Measurements from ENCODE around the gene COA4. TPM values are rescaled to one million over a fixed set of nuclear protein-coding genes. Genes with fewer than 3 reads are reported as not detected.
A peak's percentile ranks its signal among the peaks of the same experiment; 100 is the strongest.

Gene COA4
- total RNA-seq, result 10 to 100 TPM; 40.8 to 64.9 TPM

DNA sequence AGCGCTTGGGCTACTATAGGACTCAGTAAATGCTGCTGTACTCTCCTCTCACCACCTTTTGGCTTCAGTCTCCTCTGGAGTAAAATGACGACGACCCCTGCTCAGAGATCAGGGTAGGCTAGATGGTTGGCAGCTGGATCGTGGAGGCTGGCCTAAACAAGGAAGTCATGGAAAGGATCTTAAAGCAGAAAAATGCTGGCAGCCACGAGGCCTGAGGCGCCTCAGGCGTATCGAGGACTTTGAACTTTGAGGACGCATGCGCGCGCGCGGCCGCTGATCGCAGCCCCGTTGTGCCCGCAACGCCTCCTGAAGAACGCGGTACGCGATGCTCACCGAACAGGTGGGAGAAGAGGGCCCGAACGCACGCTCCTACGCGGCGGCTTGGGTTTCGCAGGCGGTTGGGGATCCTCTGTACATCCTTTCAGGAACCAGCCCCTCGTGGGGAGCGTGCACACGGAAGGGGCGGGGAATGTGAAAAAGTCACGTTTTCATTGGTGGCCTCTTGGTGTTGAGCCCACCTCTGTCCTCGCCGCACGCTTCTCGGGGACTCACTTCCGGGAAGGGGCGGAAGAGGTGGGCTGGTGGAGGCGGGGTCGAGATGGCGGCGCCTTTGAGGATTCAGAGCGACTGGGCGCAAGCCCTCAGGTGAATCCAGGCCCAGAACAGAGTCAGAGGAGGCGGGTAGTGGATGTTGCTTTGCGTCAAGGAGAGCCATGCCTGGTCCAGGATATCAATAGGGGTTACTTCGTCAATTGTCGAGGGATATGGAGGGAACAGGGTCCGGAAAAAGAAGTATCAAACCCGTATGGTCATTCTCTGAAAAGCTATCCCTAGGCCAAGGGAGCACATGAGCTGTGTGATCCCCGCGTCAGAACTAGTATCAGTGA, at the start of gene COA4, which contains the start of gene PAAF1:
COA4 (minus strand) TSS at position 423 of the 887 bp plus-strand sequence. CDS start 3,468 bp downstream, outside the sequence.
PAAF1 (plus strand) TSS at position 576 of the 887 bp plus-strand sequence; CDS start at position 599, 23 bp downstream.
- peak; percentile 97 for ATAC-seq (ENCODE audit: insufficient number of reproducible peaks, low FRiP score, low read depth)

DNA sequence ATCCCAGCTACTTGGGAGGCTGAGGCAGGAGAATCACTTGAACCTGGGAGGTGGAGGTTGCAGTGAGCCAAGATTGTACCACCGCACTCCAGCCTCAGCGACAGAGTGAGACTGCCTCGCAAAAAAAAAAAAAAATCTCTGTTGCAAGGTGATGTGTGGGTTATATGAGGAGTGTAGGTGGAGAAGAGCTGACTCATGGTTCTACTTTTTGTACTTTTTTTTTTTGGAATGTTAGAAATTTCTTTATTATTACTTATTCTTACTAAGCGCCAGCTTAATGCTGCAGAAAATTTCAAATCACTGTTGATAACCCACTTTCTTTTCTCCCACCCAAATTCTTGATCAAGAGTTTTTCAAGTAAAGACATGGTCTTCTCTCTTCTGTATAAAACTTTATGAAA, 44.5 kb upstream of the COA4 start:
- no peak for DNase-seq (ENCODE audit: low spot score)
- no peaks in the 10 kb centered on the region for H3K4me1 ChIP-seq (ENCODE audit: control insufficient read depth in 1 of 2, low read depth in 2 of 2)
- no peak for TF ChIP-seq CTCF (IDR thresholded peaks at IDR 0.05)
- H3K27ac ChIP-seq, result no peak overlapping the region
- H3K36me3 ChIP-seq, result peaks cover 19% of the 10 kb centered on the region
- H3K27me3 ChIP-seq (replicated peaks; ENCODE audit: insufficient read depth), result no peaks in the 10 kb centered on the region
- H3K9me3 ChIP-seq, result no peaks in the 10 kb centered on the region
- H3K4me3 ChIP-seq, result no peak overlapping the region
- ATAC-seq (ENCODE audit: insufficient number of reproducible peaks, low FRiP score, low read depth), result no peak

More for the DNA sequence above, at the start of gene COA4, which contains the start of gene PAAF1:
- peak; percentile 83 for DNase-seq (ENCODE audit: low spot score)
- H3K27ac ChIP-seq, result peak within 1 kb of the TSS; percentile 60 to 77
- no peaks in the 10 kb centered on the region for H3K9me3 ChIP-seq
- H3K4me1 ChIP-seq (ENCODE audit: control insufficient read depth in 1 of 2, low read depth in 2 of 2), result peaks cover 14 to 21% of the 10 kb centered on the region in 2 donors
- H3K27me3 ChIP-seq (replicated peaks; ENCODE audit: insufficient read depth), result no peaks in the 10 kb centered on the region
- TF ChIP-seq CTCF (IDR thresholded peaks at IDR 0.05), result no peak
- H3K36me3 ChIP-seq, result peaks cover 13% of the 10 kb centered on the region
- H3K4me3 ChIP-seq, result peak within 1 kb of the TSS; percentile 75

- no peak overlapping the region for H3K27ac ChIP-seq
- H3K4me3 ChIP-seq, result no peak overlapping the region
- peaks cover 24% of the 10 kb centered on the region for H3K36me3 ChIP-seq
- no peaks in the 10 kb centered on the region for H3K27me3 ChIP-seq (replicated peaks; ENCODE audit: insufficient read depth)
- DNase-seq (ENCODE audit: low spot score) (no peak), ATAC-seq (ENCODE audit: insufficient number of reproducible peaks, low FRiP score, low read depth) (no peak)
- no peaks in the 10 kb centered on the region for H3K4me1 ChIP-seq (ENCODE audit: control insufficient read depth in 1 of 2, low read depth in 2 of 2)
- TF ChIP-seq CTCF (IDR thresholded peaks at IDR 0.05), result no peak
- no peaks in the 10 kb centered on the region for H3K9me3 ChIP-seq
These were observed 39.8 kb upstream of the COA4 start for GRCh38 chr11:73916435-73916834.

- H3K36me3 ChIP-seq, result peaks cover 25% of the 10 kb centered on the region
- no peak for TF ChIP-seq CTCF (IDR thresholded peaks at IDR 0.05)
These were observed 37.6 kb upstream of the COA4 start for GRCh38 chr11:73914284-73914683.

GRCh38 chr11:73913472-73913871, 36.8 kb upstream of the COA4 start:
- Histone ChIP-seq H3K27ac (no peak overlapping the region), H3K4me1 (ENCODE audit: control insufficient read depth in 1 of 2, low read depth in 2 of 2) (no peaks in the 10 kb centered on the region), H3K4me3 (no peak overlapping the region), H3K27me3 (replicated peaks; ENCODE audit: insufficient read depth) (no peaks in the 10 kb centered on the region), H3K36me3 (peaks cover 21% of the 10 kb centered on the region), H3K9me3 (no peaks in the 10 kb centered on the region)
- TF ChIP-seq CTCF (IDR thresholded peaks at IDR 0.05), result no peak
- no peak for ATAC-seq (ENCODE audit: insufficient number of reproducible peaks, low FRiP score, low read depth)
- no peak for DNase-seq (ENCODE audit: low spot score)

More at GRCh38 chr11:73914284-73914683, 37.6 kb upstream of the COA4 start:
- DNase-seq (ENCODE audit: low spot score) (no peak), ATAC-seq (ENCODE audit: insufficient number of reproducible peaks, low FRiP score, low read depth) (no peak)
- H3K4me3 ChIP-seq, result no peak overlapping the region
- H3K27ac ChIP-seq, result no peak overlapping the region
- no peaks in the 10 kb centered on the region for H3K27me3 ChIP-seq (replicated peaks; ENCODE audit: insufficient read depth)
- H3K9me3 ChIP-seq, result no peaks in the 10 kb centered on the region
- no peaks in the 10 kb centered on the region for H3K4me1 ChIP-seq (ENCODE audit: control insufficient read depth in 1 of 2, low read depth in 2 of 2)

Data from thoracic aorta (tissue), 2 donors.